Mononuclear cell (primary cell): ENCODE results near the gene CMSS1. TPM values are rescaled to one million over a fixed set of nuclear protein-coding genes. Genes with fewer than 3 reads are reported as not detected.

Experiments
- H3K27me3 ChIP-seq: 2 replicates; pipeline ENCODE4 v1.6.0; 2011; ENCODE audit warnings: low read length, control low read depth; ENCODE audit not compliant: insufficient read depth
- H3K4me1 ChIP-seq: 2 replicates; pipeline ENCODE4 v1.5.1; 2011; ENCODE audit warnings: mild to moderate bottlenecking, low read length, control low read depth; ENCODE audit not compliant: insufficient read depth
- H3K4me3 ChIP-seq: 2 replicates; pipeline ENCODE4 v1.5.1; 2011; ENCODE audit warnings: mild to moderate bottlenecking, low read length, moderate library complexity
- H3K9me3 ChIP-seq: 2 replicates; pipeline ENCODE4 v1.5.1; 2011; ENCODE audit warnings: low read depth, mild to moderate bottlenecking, control low read depth, low read length
- total RNA-seq: library from RNA; depleted of rRNA; stranded (reverse); fragments of >200 nt; gene quantifications from one replicate; pipeline ENCODE4 v1.2.3, GENCODE V29; 2012

The CMSS1 gene
- total RNA-seq, 1 donor = 4.6 TPM

DNA sequence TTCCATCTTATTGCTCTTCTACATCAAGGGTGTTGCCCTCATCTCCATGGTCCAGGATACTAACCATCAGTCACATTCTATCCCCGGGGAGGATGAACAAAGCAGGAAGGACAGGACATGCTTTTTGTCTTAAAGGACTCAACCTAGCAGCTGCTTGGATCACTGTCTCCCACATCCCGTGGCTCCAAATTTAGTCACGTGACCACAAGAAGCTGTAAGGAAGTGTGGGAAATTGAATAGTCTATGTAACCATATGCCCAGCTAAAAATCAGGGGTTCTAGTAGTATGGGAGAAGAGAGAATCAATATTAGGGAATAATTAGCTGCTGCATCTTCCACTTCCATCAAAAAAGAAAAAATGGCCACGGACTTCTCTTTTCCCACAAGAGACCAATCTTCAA is 18.2 kb upstream of the CMSS1 start:
- Histone ChIP-seq H3K4me1 (no peaks in the 10 kb centered on the region), H3K27me3 (no peaks in the 10 kb centered on the region), H3K4me3 (no peak overlapping the region), H3K9me3 (no peaks in the 10 kb centered on the region)

DNA sequence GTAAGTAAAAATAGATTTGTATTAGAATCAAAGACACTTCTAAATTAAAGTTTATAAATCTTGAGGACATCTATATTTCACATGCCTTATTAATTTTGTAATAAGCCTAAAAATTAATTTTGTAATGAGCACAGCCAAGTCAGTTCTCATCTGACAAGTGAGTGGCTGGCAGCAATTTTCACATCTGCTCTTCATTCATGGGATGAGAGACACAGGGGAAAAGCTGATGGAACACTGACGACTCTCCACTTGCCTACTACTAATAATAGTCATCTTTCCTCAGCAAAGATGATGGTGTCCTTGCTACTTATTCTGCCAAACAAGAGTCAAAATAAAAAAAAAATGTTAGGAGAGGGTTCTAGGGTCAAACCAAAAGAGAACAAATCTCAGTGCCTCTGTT is 14.4 kb upstream of the CMSS1 start:
- peaks cover 8% of the 10 kb centered on the region for H3K9me3 ChIP-seq
- no peaks in the 10 kb centered on the region for H3K27me3 ChIP-seq
- H3K4me3 ChIP-seq = no peak overlapping the region
- no peaks in the 10 kb centered on the region for H3K4me1 ChIP-seq

DNA sequence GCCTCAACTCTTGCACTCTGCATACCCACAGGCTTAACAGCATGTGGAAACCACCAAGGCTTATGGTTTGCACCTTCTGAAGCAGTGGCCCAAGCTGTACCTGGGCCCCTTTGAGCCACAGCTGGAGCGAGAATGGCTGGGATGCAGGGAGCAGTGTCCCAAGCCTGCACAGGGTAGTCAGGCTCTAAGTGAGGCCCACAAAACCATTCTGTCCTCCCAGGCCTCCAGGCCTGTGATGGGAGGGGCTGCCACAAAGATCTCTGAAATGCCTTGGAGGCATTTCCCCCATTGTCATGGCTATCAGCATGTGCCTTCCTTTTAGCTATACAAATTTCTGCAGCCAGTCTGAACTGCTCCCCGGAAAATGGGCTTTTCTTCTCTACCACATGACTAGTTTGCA is 12.5 kb upstream of the CMSS1 start:
- peaks cover 8% of the 10 kb centered on the region for H3K9me3 ChIP-seq
- no peaks in the 10 kb centered on the region for H3K27me3 ChIP-seq
- H3K4me3 ChIP-seq = no peak overlapping the region
- no peaks in the 10 kb centered on the region for H3K4me1 ChIP-seq

DNA sequence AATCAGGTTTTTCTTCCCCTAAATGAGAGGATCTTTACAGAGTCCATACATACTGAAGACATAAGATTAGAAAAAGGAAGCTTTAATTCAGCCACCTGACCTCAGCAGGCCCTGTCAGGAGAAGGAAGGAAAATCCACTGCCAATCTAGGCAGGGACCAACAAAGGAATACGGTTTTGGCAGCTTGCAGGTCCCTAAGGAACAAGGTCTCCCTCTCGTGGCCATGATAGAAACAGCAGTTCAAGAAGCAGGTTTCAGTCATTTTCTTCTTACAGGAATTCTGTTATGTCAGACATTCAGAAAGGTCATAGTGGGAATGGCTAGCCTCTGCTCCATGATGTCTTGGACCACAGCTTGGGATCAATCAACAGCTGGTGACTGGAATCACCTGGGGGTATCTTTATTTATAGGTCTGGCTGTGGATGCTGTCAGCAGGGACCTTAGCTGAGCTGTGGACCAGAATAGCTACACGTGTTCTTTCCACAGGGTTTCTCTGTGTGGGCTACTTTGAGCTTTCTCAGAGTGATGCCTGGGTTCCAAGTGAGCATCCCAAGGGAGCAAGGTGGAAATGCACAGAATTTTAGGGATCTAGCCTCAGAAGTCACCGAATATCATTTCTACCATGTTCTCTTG is 9.4 kb upstream of the CMSS1 start:
- peaks cover 8% of the 10 kb centered on the region for H3K9me3 ChIP-seq
- H3K4me1 ChIP-seq = no peaks in the 10 kb centered on the region
- no peak overlapping the region for H3K4me3 ChIP-seq
- H3K27me3 ChIP-seq = no peaks in the 10 kb centered on the region

DNA sequence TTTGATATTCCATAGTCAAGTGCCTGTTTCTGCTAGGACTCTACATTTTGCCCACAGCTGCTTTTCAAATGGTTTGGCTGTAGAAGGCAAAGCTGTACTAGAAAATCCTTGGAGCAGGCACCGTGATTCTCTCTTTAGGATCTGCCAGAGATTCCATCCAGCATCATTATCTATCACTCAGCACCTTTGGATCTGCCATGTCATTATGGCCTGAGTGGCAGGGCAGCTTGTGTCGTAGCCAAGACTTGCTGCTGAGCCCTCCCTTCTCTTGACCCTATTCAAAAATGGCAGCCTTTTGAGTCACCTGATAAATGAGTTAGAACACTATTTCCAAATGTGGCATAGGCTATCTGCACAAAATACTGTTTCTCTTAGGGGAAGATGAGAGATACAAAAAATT is 8.1 kb upstream of the CMSS1 start:
- Histone ChIP-seq H3K27me3 (no peaks in the 10 kb centered on the region), H3K4me1 (no peaks in the 10 kb centered on the region), H3K4me3 (no peak overlapping the region), H3K9me3 (peaks cover 8% of the 10 kb centered on the region)

DNA sequence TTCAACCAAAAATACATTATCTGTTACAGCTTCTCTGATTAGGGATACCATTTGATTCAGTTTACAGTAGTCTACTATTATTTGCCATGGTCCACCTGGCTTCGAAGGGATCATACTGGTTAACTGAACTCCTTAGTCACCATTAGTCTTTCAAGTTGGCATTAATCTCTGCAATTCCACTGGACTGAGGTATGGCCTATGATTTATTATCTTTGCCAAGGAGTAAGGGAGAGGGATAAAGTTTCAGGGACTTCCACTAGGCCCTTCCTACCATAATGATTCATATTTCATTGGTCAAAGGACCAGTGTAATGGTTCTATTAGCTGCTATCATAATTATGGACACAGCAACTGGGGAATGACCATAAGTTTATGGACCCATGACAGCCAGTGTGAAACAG is 7.3 kb upstream of the CMSS1 start:
- Histone ChIP-seq H3K4me3 (no peak overlapping the region), H3K9me3 (peaks cover under 1% of the 10 kb centered on the region), H3K4me1 (no peaks in the 10 kb centered on the region), H3K27me3 (no peaks in the 10 kb centered on the region)

DNA sequence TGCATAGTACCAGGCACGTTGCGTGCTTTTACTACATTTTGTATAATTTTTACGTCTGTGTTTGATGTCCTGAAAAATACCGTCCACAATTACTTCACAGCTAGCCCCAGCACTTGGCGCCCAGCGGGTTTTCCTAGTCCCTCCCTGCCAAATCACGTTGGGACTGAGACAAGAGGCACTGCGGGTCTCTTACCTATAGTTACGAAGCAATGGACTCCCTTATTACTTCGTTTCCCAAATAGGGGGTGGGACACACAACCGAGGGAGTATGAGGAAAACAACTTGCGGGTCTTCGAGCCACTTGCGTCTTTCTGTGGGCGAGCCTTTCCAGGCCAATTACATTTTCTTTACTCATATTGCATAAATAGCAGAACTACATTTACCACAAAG is 620 bp upstream of the CMSS1 start:
- H3K4me1 ChIP-seq = peaks cover 16% of the 10 kb centered on the region

DNA sequence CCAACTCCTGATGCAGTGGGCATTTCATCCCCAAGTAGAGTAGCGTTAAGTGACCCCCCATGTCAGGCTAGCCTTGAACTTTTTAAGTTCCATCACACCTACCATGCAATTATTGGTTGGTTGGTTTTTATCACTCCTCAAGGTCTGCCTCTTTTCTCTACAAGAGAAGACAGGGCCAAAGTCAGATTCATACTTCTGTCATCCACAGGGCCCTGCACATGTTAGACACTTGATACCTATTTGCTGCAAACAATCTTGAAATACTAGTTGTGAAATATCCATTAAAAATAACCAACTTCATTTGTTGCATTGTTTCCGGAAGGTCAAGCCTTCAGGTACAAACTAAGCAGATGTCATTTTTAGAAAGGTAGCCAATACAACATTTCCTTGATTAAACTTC is 1.2 kb downstream of the CMSS1 start:
- Histone ChIP-seq H3K4me3 (no peak overlapping the region), H3K9me3 (no peaks in the 10 kb centered on the region), H3K27me3 (no peaks in the 10 kb centered on the region), H3K4me1 (peaks cover 16% of the 10 kb centered on the region)

More for the DNA sequence above, 620 bp upstream of the CMSS1 start:
- Histone ChIP-seq H3K4me3 (peak overlapping the region; percentile 73), H3K9me3 (no peaks in the 10 kb centered on the region), H3K27me3 (no peaks in the 10 kb centered on the region)

DNA sequence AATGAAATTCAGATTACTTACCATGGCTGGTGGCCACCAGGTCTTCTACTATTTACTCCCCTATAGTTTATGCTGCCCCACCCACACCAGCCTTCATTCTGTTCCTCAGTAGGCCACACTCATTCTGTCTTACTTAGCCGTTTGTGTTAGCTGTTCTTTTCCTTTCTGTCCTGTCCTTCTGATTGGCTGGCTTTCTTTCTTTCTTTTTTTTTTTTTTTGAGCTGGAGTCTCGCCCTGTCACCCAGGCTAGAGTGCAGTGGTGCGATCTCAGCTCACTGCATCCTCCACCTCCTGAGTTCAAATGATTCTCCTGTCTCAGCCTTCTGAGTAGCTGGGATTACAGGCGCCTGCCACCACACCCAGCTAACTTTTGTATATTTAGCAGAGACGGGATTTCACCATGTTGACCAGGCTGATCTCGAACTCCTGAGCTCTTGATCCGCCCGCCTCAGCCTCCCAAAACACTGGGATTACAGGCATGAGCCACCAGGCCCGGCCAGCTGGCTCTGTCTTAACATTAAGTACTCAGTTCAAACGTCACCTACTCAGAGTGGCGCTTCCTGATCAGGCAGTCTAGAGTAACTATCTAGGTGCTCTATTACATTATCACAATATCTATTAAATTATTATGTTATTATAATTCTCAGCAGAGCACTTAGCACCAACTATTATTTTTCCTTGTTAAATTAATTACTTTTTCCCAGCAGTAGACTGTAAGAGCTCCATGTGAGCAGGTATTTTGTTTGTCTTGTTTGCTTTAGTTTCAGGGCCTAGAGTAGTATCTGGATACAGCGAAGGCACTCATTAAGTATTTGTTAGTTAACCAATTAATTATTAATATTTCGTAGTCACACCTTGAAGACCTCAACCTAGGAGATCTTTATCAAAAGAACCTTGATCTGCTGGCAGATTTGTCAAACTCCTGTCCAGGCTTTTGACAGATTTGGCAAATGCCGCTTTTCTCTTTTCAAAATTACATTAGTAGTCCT is 6.4 kb downstream of the CMSS1 start:
- Histone ChIP-seq H3K9me3 (no peaks in the 10 kb centered on the region), H3K27me3 (no peaks in the 10 kb centered on the region), H3K4me1 (no peaks in the 10 kb centered on the region), H3K4me3 (no peak overlapping the region)

DNA sequence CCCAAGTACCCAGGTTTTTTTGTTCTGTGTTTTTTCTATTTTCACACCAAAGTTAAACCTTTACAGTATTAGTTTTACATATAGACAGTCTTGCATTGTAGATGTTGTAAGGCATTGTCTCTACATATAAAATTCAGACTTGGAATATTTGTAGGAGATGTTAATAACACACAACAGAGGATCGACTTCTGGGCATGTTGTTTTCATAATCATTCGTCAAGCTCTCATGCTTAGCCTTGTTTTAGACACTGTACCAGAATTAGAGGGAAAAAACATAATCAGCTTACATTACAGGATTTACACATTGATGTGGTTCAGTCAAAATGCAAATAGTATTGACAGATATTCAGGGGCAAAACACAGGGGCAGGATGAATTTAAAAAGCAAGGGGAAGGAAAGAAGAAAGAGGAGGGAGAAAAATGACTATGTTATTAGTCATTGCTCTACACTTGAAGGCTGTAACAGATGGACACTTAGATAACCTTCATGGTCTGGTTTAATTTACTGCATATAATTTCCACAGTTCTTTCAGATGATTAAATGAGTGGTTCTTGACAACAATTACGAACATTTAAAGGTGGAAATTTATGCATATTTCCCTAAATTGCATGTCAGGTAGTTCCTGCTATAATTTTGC is 7.5 kb downstream of the CMSS1 start:
- Histone ChIP-seq H3K4me3 (no peak overlapping the region), H3K9me3 (no peaks in the 10 kb centered on the region), H3K27me3 (no peaks in the 10 kb centered on the region), H3K4me1 (no peaks in the 10 kb centered on the region)

DNA sequence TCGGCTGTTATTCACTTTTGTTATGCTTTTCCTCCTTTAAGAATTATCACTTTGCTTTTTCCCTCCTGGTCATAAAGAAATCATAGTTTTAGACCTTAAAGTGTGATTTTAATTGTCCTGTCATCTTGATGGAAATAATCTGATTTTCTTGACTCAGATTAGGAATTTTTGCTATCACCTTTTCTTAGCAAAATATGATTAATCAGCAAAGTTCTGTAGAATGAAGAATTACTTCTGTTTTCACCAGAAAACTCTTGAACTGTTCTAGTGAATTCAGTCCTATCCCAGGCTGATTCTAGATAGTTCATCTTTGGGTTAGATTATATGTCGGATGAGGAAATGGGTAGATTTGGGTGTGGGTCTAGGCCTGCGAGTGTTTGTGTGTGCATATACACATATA is 12.2 kb downstream of the CMSS1 start:
- Histone ChIP-seq H3K4me3 (no peak overlapping the region), H3K27me3 (no peaks in the 10 kb centered on the region), H3K9me3 (no peaks in the 10 kb centered on the region), H3K4me1 (no peaks in the 10 kb centered on the region)

DNA sequence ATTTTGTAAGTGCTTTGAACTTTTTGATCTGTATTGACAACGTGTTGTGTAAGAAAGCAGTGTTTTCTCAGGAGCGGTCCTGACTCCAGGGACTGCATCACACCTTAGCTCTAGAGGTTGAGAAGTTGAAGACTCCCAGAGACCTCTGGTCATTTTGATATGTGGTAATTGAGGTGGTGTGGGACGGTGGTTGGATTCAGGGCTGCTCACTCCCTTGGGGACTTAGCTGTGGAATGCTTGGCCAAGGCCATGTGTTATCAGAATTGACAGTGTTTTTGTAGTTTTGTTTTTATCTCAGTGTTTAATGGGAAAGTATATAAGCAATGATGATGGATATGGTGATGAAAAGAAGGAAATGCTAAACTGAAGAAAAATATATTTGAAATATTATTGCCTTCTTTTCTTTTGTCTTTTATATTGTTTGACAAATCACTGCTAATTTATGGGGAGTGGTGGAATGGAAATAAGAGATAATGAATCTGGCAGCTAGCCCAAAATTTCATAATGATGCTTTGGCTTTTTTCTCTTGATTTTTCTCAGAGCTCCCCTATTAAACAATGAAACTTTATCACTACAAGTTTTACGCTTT is 16.0 kb downstream of the CMSS1 start:
- Histone ChIP-seq H3K9me3 (no peaks in the 10 kb centered on the region), H3K27me3 (no peaks in the 10 kb centered on the region), H3K4me1 (no peaks in the 10 kb centered on the region), H3K4me3 (no peak overlapping the region)

DNA sequence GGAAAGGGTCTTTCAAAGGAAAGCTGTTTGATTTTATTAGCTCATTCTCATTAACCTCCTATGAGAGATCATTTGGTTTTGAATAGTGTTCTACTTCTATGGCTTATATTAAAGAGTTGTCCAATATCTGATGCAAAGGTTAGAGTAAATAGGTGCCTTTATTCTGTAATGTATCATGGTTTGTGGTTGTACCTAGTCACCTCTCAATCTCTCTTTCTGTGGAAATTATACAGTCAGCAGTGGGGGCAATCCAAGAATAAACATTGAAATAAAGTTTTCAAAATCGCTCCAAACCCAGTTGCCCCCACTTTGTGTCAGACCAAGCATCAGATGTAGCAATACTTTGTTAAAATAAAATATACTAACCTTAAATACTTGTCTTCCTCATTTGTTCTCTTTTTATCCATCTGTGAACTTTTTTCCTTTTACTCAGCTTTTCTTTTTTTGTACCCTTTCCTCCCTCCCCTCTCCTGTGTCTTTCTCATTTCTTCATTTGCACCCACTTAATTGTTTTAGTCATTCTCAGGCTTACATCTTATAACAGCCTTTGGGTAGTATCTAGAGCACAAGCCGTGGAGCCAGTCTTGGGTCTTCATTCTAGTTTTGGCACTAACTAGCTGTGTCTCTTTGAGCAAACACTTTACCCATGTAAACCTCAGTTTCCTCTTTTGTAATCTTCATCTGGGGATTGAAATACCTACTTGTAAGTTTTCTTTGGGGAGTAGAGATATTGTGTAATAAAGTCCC is 16.7 kb downstream of the CMSS1 start:
- Histone ChIP-seq H3K4me3 (no peak overlapping the region), H3K9me3 (no peaks in the 10 kb centered on the region), H3K4me1 (no peaks in the 10 kb centered on the region), H3K27me3 (no peaks in the 10 kb centered on the region)

DNA sequence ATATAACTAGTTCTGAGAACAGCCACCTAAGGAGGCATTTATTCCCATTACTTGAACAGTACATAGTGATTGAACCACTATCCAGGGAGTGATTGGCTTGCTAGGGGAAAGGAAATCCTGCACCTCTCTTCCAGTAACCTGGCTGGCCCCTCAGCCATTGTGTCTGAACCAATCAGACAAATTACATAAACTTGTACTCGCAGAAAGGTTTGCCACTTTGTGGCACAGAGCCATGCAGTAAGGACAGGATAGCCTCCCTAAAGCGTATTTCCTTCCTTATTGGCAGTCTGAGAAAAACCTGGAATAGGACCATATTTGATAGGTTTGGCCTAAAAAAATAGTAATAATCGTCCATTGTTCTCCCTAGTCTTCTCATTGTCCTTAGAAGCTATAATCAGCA is 19.0 kb downstream of the CMSS1 start:
- H3K4me3 ChIP-seq = no peak overlapping the region
- no peaks in the 10 kb centered on the region for H3K9me3 ChIP-seq
- no peaks in the 10 kb centered on the region for H3K4me1 ChIP-seq
- H3K27me3 ChIP-seq = no peaks in the 10 kb centered on the region
